ENCODE data around the gene ADM2.

DNA sequence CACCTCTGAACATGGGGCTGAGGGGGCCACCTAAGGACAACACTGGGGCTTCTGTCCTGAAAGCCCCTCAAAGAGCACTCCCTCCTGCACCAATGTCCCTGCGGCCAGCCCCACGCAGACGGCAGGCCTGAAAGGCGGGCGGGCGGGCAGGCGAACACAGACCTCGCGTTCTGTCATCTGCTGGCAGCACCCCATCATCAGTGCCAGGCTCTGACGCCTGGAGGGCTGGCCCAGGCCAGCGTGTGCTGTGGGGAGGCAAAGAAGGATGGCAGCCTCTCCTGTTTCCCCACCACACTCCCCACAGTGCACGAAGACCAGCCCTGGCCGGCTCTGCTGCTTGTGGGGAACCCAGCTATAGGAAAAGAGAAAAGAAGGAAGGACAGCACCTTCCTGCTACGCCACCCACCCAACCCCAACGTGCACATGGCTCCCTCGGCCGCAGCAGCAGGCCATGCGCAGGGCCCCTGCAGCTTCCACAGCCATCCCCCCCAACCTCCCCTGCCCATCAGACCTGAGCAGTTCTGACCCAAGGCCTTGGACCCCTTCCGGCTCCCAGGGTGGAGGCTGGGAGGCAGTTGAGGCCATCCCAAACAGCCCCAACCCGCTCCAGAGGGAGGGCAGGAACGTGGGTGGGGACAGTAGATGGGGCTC, 10.0 kb upstream of the ADM2 start:
- TF ChIP-seq EZH2 (IDR thresholded peaks at IDR 0.05) (no peak), POLR2AphosphoS5 (IDR thresholded peaks at IDR 0.05; ENCODE audit: borderline replicate concordance, low read depth, low read length) (no peak), FOXP2 (optimal IDR thresholded peaks at IDR 0.05; ENCODE audit: control extremely low read depth, extremely low read length, insufficient read depth) (no peak)

Measured in SK-N-MC (cell line).